GM19023 (cell line): ENCODE measurements around the gene KLHDC10.
"Not testable (repeated sequence)": the region's sequence is repeated elsewhere in the genome, so short reads cannot be mapped to it uniquely, and the experiment has no call there.

ENCODE experiments used
- ATAC-seq: cut with Tn5 transposase; IDR thresholded peaks from one replicate; pipeline ENCODE4 v1.9.1; 2021; ENCODE audit warnings: mild to moderate bottlenecking, moderate library complexity; ENCODE audit not compliant: unreplicated experiment

The KLHDC10 gene

GRCh38 chr7:130113887-130114286, 43.6 kb downstream of the KLHDC10 start:
- ATAC-seq, result no peak

- ATAC-seq, result no peak
These were observed 44.0 kb downstream of the KLHDC10 start for GRCh38 chr7:130114374-130114773.

- ATAC-seq, result no peak
These were observed 44.4 kb downstream of the KLHDC10 start for GRCh38 chr7:130114776-130115175.

GRCh38 chr7:130118294-130118693, 48.0 kb downstream of the KLHDC10 start:
- no peak for ATAC-seq

GRCh38 chr7:130118801-130119200, 48.5 kb downstream of the KLHDC10 start:
- no peak for ATAC-seq

- ATAC-seq, result no peak
These were observed 53.2 kb downstream of the KLHDC10 start for GRCh38 chr7:130123501-130123900.

GRCh38 chr7:130124711-130125110, 54.4 kb downstream of the KLHDC10 start:
- no peak for ATAC-seq

- not testable (repeated sequence) for ATAC-seq
These were observed 56.5 kb downstream of the KLHDC10 start for GRCh38 chr7:130126840-130127239.

GRCh38 chr7:130127404-130127803, 57.1 kb downstream of the KLHDC10 start:
- no peak for ATAC-seq

- ATAC-seq, result no peak
These were observed 57.5 kb downstream of the KLHDC10 start for GRCh38 chr7:130127821-130128317.

GRCh38 chr7:130129011-130129411, 58.7 kb downstream of the KLHDC10 start:
- ATAC-seq, result no peak

- ATAC-seq, result no peak
These were observed 61.0 kb downstream of the KLHDC10 start for GRCh38 chr7:130131191-130131834.

GRCh38 chr7:130131964-130132875, 61.9 kb downstream of the KLHDC10 start:
- ATAC-seq, result no peak

GRCh38 chr7:130133029-130133782, 62.9 kb downstream of the KLHDC10 start:
- ATAC-seq, result no peak

GRCh38 chr7:130134106-130134636, 63.8 kb downstream of the KLHDC10 start:
- no peak for ATAC-seq

- ATAC-seq, result no peak
These were observed 64.4 kb downstream of the KLHDC10 start for GRCh38 chr7:130134726-130135125.

GRCh38 chr7:130135208-130136205, 65.2 kb downstream of the KLHDC10 start:
- ATAC-seq, result no peak

- no peak for ATAC-seq
These were observed 66.3 kb downstream of the KLHDC10 start for GRCh38 chr7:130136579-130137167.

GRCh38 chr7:130137207-130137606, 66.9 kb downstream of the KLHDC10 start:
- ATAC-seq, result no peak
